ENCODE results near the gene PITRM1. TPM values are rescaled to one million over a fixed set of nuclear protein-coding genes. Genes with fewer than 3 reads are reported as not detected.

Gene PITRM1
- polyA plus RNA-seq, 1 of the 3 experiments (the other 2 are of a cell fraction) = 79.6 TPM

GRCh38 chr10:3178042-3178441 lies 5.5 kb upstream of the PITRM1 start:
- Histone ChIP-seq H3F3A (replicated peaks; ENCODE audit: insufficient read depth) (no peaks in the 10 kb centered on the region), H3K9me3 (no peaks in the 10 kb centered on the region), H3K27ac (ENCODE audit: low read depth in 2 of 2, low read length in 1 of 2) (no peak overlapping the region), H3K4me1 (ENCODE audit: control insufficient read depth in 1 of 2, insufficient read depth in 2 of 2, low read depth in 1 of 2, low read length in 1 of 2) (peaks cover 0 to 4% of the 10 kb centered on the region in 2 experiments; a peak in 1 of 4 replicates), H3K4me2 (no peak overlapping the region), H3K27me3 (ENCODE audit: insufficient read depth) (no peaks in the 10 kb centered on the region; the same call in 1 of the 2 replicates), H3K79me2 (ENCODE audit: insufficient read depth) (no peaks in the 10 kb centered on the region), H3K9me2 (no peaks in the 10 kb centered on the region), H2AFZ (ENCODE audit: low read depth) (no peak overlapping the region), H3K4me3 (ENCODE audit: low read depth in 2 of 2, low read length in 1 of 2) (no peak overlapping the region), H3K36me3 (replicated peaks in 1 of 2; ENCODE audit: control insufficient read depth in 1 of 2, insufficient read depth in 2 of 2, low read length in 1 of 2) (no peaks in the 10 kb centered on the region), H3K9ac (no peak overlapping the region), H4K20me1 (ENCODE audit: insufficient read depth) (no peaks in the 10 kb centered on the region)
- ChIA-PET CTCF (interaction anchor here (1.8 kb wide), 1 partner anchor 16 kb away, joined by 6 read pairs; no protein-coding TSS in a partner anchor), POLR2A (no interaction called here)
- 90% methylated on average over 5 of the region's 5 CpGs for WGBS (ENCODE audit: low lambda C conversion rate)
- TF ChIP-seq RCOR1 (IDR thresholded peaks at IDR 0.05; ENCODE audit: low read length) = no peak
- no peak for TF ChIP-seq NFIC (IDR thresholded peaks at IDR 0.05; ENCODE audit: borderline replicate concordance)
- DNase-seq = no peak

- peak overlapping the region in 1 of 2 experiments; percentile 41; a peak in 2 of 4 replicates for H3K4me3 ChIP-seq (ENCODE audit: low read depth in 2 of 2, low read length in 1 of 2)
- TF ChIP-seq USF1 (IDR thresholded peaks at IDR 0.05; ENCODE audit: borderline replicate concordance, low read depth) = no peak
- TF ChIP-seq RXRA (IDR thresholded peaks at IDR 0.05; ENCODE audit: borderline replicate concordance, low read depth) = no peak
- no peak for TF ChIP-seq FOXM1 (IDR thresholded peaks at IDR 0.05; ENCODE audit: low read depth)
- no peak for TF ChIP-seq SMC3 (IDR thresholded peaks at IDR 0.05; ENCODE audit: low read depth, low read length)
- TF ChIP-seq EP300 (IDR thresholded peaks at IDR 0.05; ENCODE audit: borderline replicate concordance in 1 of 2, low read depth in 1 of 2, low read length in 1 of 2) = no peak
- no peak for TF ChIP-seq TCF12 (IDR thresholded peaks at IDR 0.05)
- TF ChIP-seq MXI1 (IDR thresholded peaks at IDR 0.05; ENCODE audit: low read depth, low read length) = no peak
- TF ChIP-seq IRF3 (IDR thresholded peaks at IDR 0.05; ENCODE audit: low read depth, low read length) = no peak
- TF ChIP-seq MAX (IDR thresholded peaks at IDR 0.05; ENCODE audit: low read depth) = no peak
- TF ChIP-seq GATA2 (CRISPR knock-in tag; IDR thresholded peaks at IDR 0.05) = no peak
- TF ChIP-seq TAF1 (IDR thresholded peaks at IDR 0.05; ENCODE audit: borderline replicate concordance, low read depth, low read length) = no peak
- TF ChIP-seq ELF1 (IDR thresholded peaks at IDR 0.05) = no peak
- TF ChIP-seq POLR2AphosphoS5 (IDR thresholded peaks at IDR 0.05; ENCODE audit: low read depth, low read length) = no peak
- no peak for TF ChIP-seq RFX5 (IDR thresholded peaks at IDR 0.05; ENCODE audit: low read length)
- no peak for TF ChIP-seq CHD2 (IDR thresholded peaks at IDR 0.05; ENCODE audit: low read length, partially characterized antibody)
- no peak for TF ChIP-seq PBX3 (IDR thresholded peaks at IDR 0.05)
- TF ChIP-seq MEF2A (IDR thresholded peaks at IDR 0.05; ENCODE audit: borderline replicate concordance, low read depth) = no peak
- TF ChIP-seq NRF1 (IDR thresholded peaks at IDR 0.05; ENCODE audit: low read depth, low read length) = no peak
- TF ChIP-seq RAD21 (IDR thresholded peaks at IDR 0.05; ENCODE audit: low read length) = no peak
- TF ChIP-seq CTCF (IDR thresholded peaks at IDR 0.05) = no peak
- H3K9ac ChIP-seq = no peak overlapping the region
- H4K20me1 ChIP-seq (ENCODE audit: insufficient read depth) = peaks cover 14% of the 10 kb centered on the region; the same call in 1 of the 2 replicates
- ChIA-PET POLR2A (interaction anchor here (1.0 kb wide), 1 partner anchor 9 kb away, joined by 3 read pairs; no protein-coding TSS in a partner anchor), CTCF (interaction anchor here (1.2 to 1.6 kb wide), 3 partner anchors 19 to 102 kb away, joined by 3 to 4 read pairs (median 3); no protein-coding TSS in a partner anchor)
- peaks cover 40% of the 10 kb centered on the region for H3K79me2 ChIP-seq (ENCODE audit: insufficient read depth)
- H3K9me3 ChIP-seq = no peaks in the 10 kb centered on the region
- peaks cover 0 to 7% of the 10 kb centered on the region in 2 experiments; a peak in 2 of 4 replicates for H3K4me1 ChIP-seq (ENCODE audit: control insufficient read depth in 1 of 2, insufficient read depth in 2 of 2, low read depth in 1 of 2, low read length in 1 of 2)
- no peak for DNase-seq
- no peaks in the 10 kb centered on the region for H3K9me2 ChIP-seq
- H3F3A ChIP-seq (replicated peaks; ENCODE audit: insufficient read depth) = peaks cover 12% of the 10 kb centered on the region
- H3K36me3 ChIP-seq (replicated peaks in 1 of 2; ENCODE audit: control insufficient read depth in 1 of 2, insufficient read depth in 2 of 2, low read length in 1 of 2) = peaks cover 10 to 18% of the 10 kb centered on the region in 2 experiments
- H3K27ac ChIP-seq (ENCODE audit: low read depth in 2 of 2, low read length in 1 of 2) = no peak overlapping the region; a peak in 1 of 4 replicates
- no peak overlapping the region for H2AFZ ChIP-seq (ENCODE audit: low read depth)
- 57% methylated on average over 13 of the region's 26 CpGs for WGBS (ENCODE audit: low lambda C conversion rate)
- peak overlapping the region; percentile 64; the same call in 1 of the 2 replicates for H3K4me2 ChIP-seq
- no peaks in the 10 kb centered on the region for H3K27me3 ChIP-seq (ENCODE audit: insufficient read depth)
Observed at GRCh38 chr10:3173171-3173878, 743 bp upstream of the PITRM1 start.
